Left lung (tissue), 14 donors: ENCODE measurements around the gene RMDN3. TPM values are rescaled to one million over a fixed set of nuclear protein-coding genes. Genes with fewer than 3 reads are reported as not detected.

Source experiments
- ATAC-seq: fragments of 200-7000 bp; cut with Tn5 transposase; one replicate; pipeline ENCODE4 v1.9.1; 2020; ENCODE audit warnings: moderate library complexity
- DNase-seq, 4 donors: peaks; one replicate each; pipeline ENCODE4 v3.0.0-alpha.2; 2013 to 2020
- H3K27ac ChIP-seq, 2 donors: fragments of 200-600 bp; sonication (generic) in 1 of 2; one replicate each; pipeline versions ENCODE4 v1.5.0 to v1.8.0; 2020 to 2021
- H3K27me3 ChIP-seq, 2 donors: fragments of 200-600 bp; sonication (generic) in 1 of 2; one replicate each; pipeline versions ENCODE4 v1.5.0 to v1.8.0; 2020 to 2021
- H3K36me3 ChIP-seq, 2 donors: fragments of 200-600 bp; sonication (generic) in 1 of 2; one replicate each; pipeline versions ENCODE4 v1.5.0 to v1.8.0; 2020 to 2021
- H3K4me1 ChIP-seq, 2 donors: fragments of 200-600 bp; one replicate each; pipeline ENCODE4 v1.8.0; 2021
- H3K4me3 ChIP-seq, 2 donors: fragments of 200-600 bp; sonication (generic) in 1 of 2; one replicate each; pipeline versions ENCODE4 v1.5.0 to v1.8.0; 2020 to 2021; ENCODE audit warnings: mild to moderate bottlenecking in 1 of 2
- H3K9me3 ChIP-seq, 2 donors: fragments of 200-600 bp; sonication (generic) in 1 of 2; one replicate each; pipeline versions ENCODE4 v1.5.0 to v1.8.0; 2020 to 2021
- CTCF ChIP-seq, 2 donors: fragments of 200-600 bp; sonication (generic) in 1 of 2; IDR thresholded peaks; one replicate each; pipeline versions ENCODE4 v1.5.0 to v1.8.0; 2021; ENCODE audit warnings: antibody characterized with exemption in 2 of 2
- intact Hi-C, 2 donors: fragments of 100-400 bp; cut with DNase I; formaldehyde crosslinking; loops; one replicate each; pipeline versions ENCODE4 v1.11.2 to v1.14.2; 2022
- long read RNA-seq, 12 donors: library from polyadenylated mRNA in 2 of 12; unstranded in 2 of 12; transcript quantifications; one replicate each; pipeline ENCODE4 v2.0.0 and lab custom pipeline, GENCODE V29; 2019 to 2026
- polyA plus RNA-seq, 6 donors: library from polyadenylated mRNA; unstranded; fragments of 120-200 nt; gene quantifications; one replicate each; pipeline ENCODE4 v1.2.1, GENCODE V29; 2013; ENCODE audit not compliant: insufficient read length in 6 of 6
- total RNA-seq, 2 donors: library from RNA; stranded (reverse); fragmentation: NEBNext Ultra II Directional; extraction: Animal tissue kit (Norgen Biotek cat#: 25700); gene quantifications; one replicate each; pipeline ENCODE4 v1.2.1, GENCODE V29; 2021
- donor health status: DM: no; HTN: yes; CAD: no.
- donor health status: DM: no; HTN: no; CAD: no.

RMDN3 gene
- 10 to 100 TPM; 60.4 to 83.1 TPM for total RNA-seq
- 10 to 100 TPM; 30.8 to 40.1 (median 33.9) TPM for polyA plus RNA-seq
- long read RNA-seq, donor 1, partial matches to known transcripts = 0 of 4 reads
- long read RNA-seq, donor 1, other reads (novel, unspliced or antisense) = 0 of 4 reads
- long read RNA-seq, donor 2, partial matches to known transcripts = 0 of 5 reads
- long read RNA-seq, donor 2, other reads (novel, unspliced or antisense) = 0 of 5 reads
- long read RNA-seq, donor 3, transcript RMDN3-202 (13 exons, 2,251 nt) = major isoform, 6 of 7 reads
- long read RNA-seq, donor 3, partial matches to known transcripts = 0 of 7 reads
- long read RNA-seq, donor 3, other reads (novel, unspliced or antisense) = 0 of 7 reads
- long read RNA-seq, donor 4, transcript RMDN3-202 (13 exons, 2,251 nt) = major isoform, 29 of 52 reads
- long read RNA-seq, donor 4, partial matches to known transcripts = 7 of 52 reads
- long read RNA-seq, donor 4, other reads (novel, unspliced or antisense) = 14 of 52 reads
- long read RNA-seq, donor 5, transcript RMDN3-202 (13 exons, 2,251 nt) = major isoform, 6 of 18 reads
- long read RNA-seq, donor 5, partial matches to known transcripts = 0 of 18 reads
- long read RNA-seq, donor 5, other reads (novel, unspliced or antisense) = 10 of 18 reads
- long read RNA-seq, donor 6, transcript RMDN3-202 (13 exons, 2,251 nt) = major isoform, 8 of 10 reads
- long read RNA-seq, donor 6, partial matches to known transcripts = 0 of 10 reads
- long read RNA-seq, donor 6, other reads (novel, unspliced or antisense) = 0 of 10 reads
- long read RNA-seq, donor 7, transcript RMDN3-202 (13 exons, 2,251 nt) = major isoform, 5 of 6 reads
- long read RNA-seq, donor 7, partial matches to known transcripts = 0 of 6 reads
- long read RNA-seq, donor 7, other reads (novel, unspliced or antisense) = 0 of 6 reads
- long read RNA-seq, donor 8, partial matches to known transcripts = 0 of 3 reads
- long read RNA-seq, donor 8, other reads (novel, unspliced or antisense) = 0 of 3 reads
- long read RNA-seq, donor 9 = 0 reads
- long read RNA-seq, donor 10, transcript RMDN3-202 (13 exons, 2,251 nt) = major isoform, 30 of 65 reads
- long read RNA-seq, donor 10, partial matches to known transcripts = 10 of 65 reads
- long read RNA-seq, donor 10, other reads (novel, unspliced or antisense) = 23 of 65 reads
- long read RNA-seq, donor 11 = 0 reads
- long read RNA-seq, donor 12, partial matches to known transcripts = 0 of 5 reads
- long read RNA-seq, donor 12, other reads (novel, unspliced or antisense) = 0 of 5 reads

GRCh38 chr15:40754883-40755811 is at the start of gene RMDN3:
Gene RMDN3 (minus strand): TSS chr15:40755254. CDS start chr15:40754783, 471 bp downstream.
- peaks cover 0 to 25% of the 10 kb centered on the region in 2 donors for H3K4me1 ChIP-seq
- H3K36me3 ChIP-seq = peaks cover 0 to 18% of the 10 kb centered on the region in 2 donors
- intact Hi-C loops = no loop called here
- no peaks in the 10 kb centered on the region for H3K27me3 ChIP-seq
- no peak for TF ChIP-seq CTCF (IDR thresholded peaks at IDR 0.05)
- peak within 1 kb of the TSS; percentile 68 to 84 for H3K27ac ChIP-seq
- peak within 1 kb of the TSS; percentile 70 to 91 for H3K4me3 ChIP-seq
- DNase-seq = peak; percentile 93 to 99 (median 98)
- ATAC-seq = peak; percentile 99
- H3K9me3 ChIP-seq = no peaks in the 10 kb centered on the region

- DNase-seq = peak in 1 of 4 donors; percentile 12
- Histone ChIP-seq H3K9me3 (no peaks in the 10 kb centered on the region), H3K36me3 (peaks cover 0 to 9% of the 10 kb centered on the region in 2 donors), H3K4me1 (peaks cover 10 to 36% of the 10 kb centered on the region in 2 donors), H3K27ac (no peak overlapping the region), H3K4me3 (no peak overlapping the region), H3K27me3 (no peaks in the 10 kb centered on the region)
- no peak for ATAC-seq
- TF ChIP-seq CTCF (IDR thresholded peaks at IDR 0.05) = no peak
- intact Hi-C loops = no loop called here
Observed at GRCh38 chr15:40803688-40804087, 48.6 kb upstream of the RMDN3 start.

GRCh38 chr15:40803076-40803475 is 48.0 kb upstream of the RMDN3 start:
- intact Hi-C loops = no loop called here
- ATAC-seq (no peak), DNase-seq (no peak)
- Histone ChIP-seq H3K36me3 (peaks cover 0 to 13% of the 10 kb centered on the region in 2 donors), H3K27me3 (no peaks in the 10 kb centered on the region), H3K9me3 (no peaks in the 10 kb centered on the region), H3K4me1 (peaks cover 9 to 32% of the 10 kb centered on the region in 2 donors), H3K27ac (no peak overlapping the region), H3K4me3 (no peak overlapping the region)
- TF ChIP-seq CTCF (IDR thresholded peaks at IDR 0.05) = no peak

- Histone ChIP-seq H3K4me3 (no peak overlapping the region), H3K36me3 (peaks cover 0 to 13% of the 10 kb centered on the region in 2 donors), H3K27ac (no peak overlapping the region), H3K9me3 (no peaks in the 10 kb centered on the region), H3K27me3 (no peaks in the 10 kb centered on the region), H3K4me1 (peaks cover 3 to 35% of the 10 kb centered on the region in 2 donors)
- no peak for TF ChIP-seq CTCF (IDR thresholded peaks at IDR 0.05)
- no peak for DNase-seq
- ATAC-seq = no peak
- intact Hi-C loops = no loop called here
Observed at GRCh38 chr15:40799523-40799922, 44.5 kb upstream of the RMDN3 start.
